Umbilical cord (tissue), 2 donors: Measurements from ENCODE around the gene RBM22. TPM values are rescaled to one million over a fixed set of nuclear protein-coding genes. Genes with fewer than 3 reads are reported as not detected.
A peak's percentile ranks its signal among the peaks of the same experiment; 100 is the strongest.

Experiments used
- DNase-seq: peaks from one replicate; pipeline ENCODE4 v3.0.0-alpha.2; 2015; ENCODE audit warnings: low spot score
- total RNA-seq: library from RNA; depleted of rRNA; stranded (reverse); fragments of >200 nt; gene quantifications from one replicate; pipeline ENCODE4 v1.2.3, GENCODE V29; 2014; ENCODE audit warnings: low replicate concordance; ENCODE audit not compliant: insufficient read depth

Gene RBM22
- total RNA-seq, 1 donor from 2014 or later: 13.2 TPM

DNA sequence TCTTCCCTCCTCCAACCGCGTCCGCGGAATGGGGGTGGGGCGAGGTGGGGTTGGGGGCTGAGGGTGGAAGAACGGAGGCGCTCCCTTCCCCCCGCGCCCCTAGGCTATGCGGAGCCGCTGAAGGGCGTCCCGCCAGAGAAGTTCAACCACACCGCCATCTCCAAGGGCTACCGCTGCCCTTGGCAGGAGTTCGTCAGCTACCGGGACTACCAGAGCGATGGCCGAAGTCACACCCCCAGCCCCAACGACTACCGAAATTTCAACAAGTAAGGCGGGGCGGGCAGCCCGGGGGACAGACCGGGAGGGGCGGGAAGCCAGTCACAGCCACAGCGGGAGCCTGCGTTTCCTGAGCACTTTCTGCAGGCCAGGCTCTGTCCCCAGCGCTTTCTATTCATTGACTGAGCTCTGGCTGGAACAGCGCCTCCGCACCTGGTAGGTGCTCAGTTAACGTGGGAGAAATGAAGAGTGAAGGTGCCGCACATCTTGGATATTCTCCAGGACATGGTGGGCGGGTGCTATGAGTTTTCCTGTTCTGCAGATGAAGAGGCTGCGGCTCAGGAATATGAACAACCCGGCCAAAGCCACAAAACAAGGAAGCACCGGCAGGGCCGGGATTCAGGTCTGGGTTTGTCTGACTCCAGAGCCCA lies 28.5 kb downstream of the RBM22 start:
- DNase-seq: peak; percentile 55

DNA sequence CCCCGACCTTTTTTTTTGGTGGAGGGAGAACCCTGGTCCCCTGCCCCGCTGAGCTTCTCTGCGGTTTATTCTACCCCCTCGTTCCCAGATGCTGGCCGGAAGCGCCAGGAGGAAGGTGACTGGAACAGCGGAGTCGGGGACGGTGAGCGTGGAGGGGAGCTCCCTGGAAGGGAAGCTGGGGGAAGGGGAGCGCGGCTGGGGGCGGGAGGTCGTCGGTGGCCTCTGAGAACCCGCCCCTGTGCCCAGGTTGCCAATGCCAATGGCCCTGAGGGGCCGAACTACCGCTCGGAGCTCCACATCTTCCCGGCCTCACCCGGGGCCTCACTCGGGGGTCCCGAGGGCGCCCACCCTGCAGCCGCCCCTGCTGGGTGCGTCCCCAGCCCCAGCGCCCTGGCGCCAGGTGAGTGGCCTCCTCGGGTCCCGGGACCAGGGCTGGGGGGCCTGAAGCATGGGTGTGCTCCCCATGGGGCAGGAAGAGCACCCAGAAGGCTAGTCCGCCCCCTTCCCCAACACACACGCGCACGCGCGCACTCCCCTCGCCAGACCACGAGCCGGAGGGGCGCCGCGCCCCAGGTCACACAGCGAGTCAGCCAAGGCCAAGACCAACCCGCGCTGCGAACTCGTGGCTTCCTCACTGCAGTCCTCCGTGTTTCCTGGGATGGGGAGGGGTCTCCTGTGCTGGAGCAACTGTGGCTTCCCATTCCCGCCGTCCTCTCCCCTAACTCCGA lies 29.2 kb downstream of the RBM22 start:
- no peak for DNase-seq

DNA sequence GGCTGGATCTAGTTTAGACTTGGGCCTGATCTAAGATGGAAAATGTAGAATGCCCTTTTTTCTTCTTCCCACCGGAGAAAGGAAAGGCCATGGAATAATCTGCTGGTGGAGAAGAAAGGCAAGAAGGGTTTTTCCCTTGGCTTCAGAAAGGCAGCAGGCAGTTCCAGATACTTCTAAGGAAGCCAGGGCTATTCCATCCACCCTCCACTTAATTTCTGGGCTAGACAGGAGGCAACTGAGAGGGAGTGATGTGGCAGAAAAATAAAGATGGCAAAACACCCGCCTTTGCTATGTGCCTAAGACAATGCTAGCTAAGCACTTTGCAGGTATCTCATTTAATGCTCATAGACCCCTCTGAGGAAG lies 29.9 kb downstream of the RBM22 start:
- DNase-seq: no peak

DNA sequence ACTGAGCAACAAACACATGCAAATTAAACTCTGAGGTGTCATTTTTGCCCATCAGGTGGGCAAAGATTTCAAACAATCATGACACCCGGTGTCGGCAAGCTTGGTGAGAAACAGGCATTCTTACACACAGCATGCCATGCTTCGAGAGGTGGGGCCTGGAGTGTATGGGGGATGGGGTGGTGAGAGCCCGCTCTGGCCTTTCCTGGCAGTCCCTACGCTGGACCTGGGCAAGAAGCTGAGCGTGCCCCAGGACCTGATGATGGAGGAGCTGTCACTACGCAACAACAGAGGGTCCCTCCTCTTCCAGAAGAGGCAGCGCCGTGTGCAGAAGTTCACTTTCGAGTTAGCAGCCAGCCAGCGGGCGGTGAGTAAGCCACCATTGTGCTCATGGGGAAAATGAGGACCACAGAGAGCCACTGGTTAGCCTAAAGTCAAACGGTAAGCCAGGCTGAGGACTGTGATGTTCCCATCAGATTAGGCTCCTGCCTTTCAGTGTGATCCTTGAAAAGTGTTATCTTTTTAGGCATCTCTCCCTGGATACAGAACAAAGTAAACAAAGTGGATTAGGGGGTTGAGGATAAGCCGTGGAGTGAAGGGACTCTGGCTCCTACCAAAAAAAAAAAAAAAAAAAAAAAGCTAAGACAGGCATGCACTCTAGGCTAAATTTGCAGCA lies 30.5 kb downstream of the RBM22 start:
- DNase-seq: no peak

DNA sequence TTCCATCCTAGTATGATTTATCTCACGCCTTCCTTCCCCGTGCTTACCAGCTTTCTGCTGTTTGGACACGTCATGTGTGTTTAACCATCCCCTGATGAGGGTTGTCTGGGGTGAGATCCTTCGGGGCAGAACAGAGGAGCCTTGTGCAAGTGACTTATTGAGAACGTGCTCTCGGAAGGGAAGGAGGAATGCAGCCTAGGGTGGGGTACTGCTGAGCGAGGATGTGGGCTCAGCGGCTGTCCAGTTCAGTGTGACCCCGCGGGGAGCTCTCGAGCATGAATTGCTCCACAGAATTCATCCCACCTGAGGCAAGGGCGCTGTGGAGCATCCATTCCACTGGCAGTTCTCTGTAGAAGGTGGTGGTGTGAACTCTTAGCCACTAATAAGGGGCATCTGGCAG lies 35.8 kb downstream of the RBM22 start:
- DNase-seq: no peak

DNA sequence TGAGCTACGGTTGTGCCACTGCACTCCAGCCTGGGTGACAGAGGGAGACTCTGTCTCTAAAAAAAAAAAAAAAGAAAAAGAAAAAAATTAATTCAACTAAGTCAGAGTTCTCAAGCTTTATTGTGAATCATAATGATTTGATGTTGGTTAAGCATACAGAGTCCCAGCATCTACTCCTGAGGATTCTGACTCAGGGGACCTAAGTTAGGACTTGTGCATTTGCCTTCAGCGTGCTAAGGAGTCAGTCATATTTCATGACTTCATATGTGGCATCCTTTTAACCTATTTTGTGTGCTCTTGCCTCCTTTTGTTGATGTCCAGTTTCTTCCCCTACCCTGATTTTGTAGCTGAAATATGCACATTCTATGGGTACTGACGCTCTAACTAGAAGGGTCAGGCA lies 36.9 kb downstream of the RBM22 start:
- no peak for DNase-seq

DNA sequence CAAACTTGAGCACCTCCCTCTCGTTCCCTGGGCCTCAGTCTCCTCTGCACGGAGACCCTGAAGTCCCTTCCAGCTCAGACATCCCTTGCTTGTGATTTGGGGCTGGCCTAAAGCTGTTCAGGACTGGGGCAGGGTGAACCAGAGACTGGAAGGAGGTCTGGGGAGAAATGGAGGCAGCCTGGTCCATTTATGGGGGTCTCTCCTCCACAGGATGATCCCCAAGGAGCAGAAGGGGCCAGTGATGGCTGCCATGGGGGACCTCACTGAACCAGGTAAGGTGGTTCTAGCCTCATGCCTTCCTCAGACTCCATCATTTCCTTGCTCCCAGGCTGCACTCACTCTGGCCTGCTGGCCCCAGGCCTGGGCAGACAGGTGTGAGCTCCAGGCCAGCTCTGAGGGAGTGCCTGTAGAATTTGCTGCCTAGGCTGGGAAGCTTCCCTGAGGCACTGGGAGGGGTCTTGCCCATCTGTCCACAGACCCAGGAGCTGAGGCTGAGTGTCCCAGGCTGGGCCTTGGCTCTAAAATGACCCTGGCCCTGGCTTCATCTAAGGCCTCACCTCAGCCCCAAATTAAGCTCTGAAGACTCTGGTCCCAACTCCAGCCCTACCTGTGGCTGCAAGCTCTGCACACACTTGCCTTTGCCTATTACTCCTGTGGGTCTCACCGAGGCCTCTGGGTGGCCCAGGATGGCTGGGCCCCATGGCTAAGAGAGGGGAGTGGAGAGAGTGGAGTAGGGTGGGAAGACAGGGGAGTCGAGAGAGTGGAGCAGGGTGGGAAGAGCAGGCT lies 37.9 kb downstream of the RBM22 start:
- DNase-seq: no peak

DNA sequence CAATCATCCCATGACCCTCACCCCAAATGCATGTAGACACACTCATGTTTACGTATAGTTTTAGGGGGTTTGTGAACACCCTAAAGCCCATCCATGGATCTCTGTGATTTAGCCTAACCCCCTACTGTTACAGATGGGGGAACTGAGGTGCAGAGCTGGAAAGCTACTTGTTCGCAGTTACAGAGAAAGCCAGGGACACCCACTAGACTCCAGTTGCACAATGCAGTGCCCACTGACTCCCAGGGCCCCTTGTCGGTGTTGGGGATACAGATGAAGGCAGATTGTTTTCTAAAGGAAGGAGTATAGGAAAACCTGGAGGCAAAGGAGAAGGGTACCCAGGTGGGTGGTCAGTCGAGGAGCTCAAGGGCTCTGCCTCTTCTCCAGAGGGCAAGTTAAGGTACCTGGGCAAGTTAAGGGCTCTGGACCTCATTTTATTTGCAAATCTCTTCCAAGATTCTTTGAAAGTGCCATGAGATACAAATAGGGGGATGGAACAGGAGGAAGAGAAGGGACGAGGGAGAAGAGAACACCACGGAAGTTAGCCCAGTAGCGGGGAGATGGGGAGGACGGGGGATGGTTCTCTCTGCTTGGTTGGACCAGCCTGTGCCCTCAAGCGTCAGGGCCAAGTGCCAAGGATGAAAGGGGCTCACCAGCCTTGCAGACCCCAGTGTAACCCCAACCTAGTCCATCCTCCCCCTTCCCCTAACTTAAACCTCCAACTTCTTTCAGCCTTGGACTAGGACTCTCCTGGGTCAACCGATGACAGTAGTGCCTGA lies 38.9 kb downstream of the RBM22 start:
- DNase-seq: no peak

DNA sequence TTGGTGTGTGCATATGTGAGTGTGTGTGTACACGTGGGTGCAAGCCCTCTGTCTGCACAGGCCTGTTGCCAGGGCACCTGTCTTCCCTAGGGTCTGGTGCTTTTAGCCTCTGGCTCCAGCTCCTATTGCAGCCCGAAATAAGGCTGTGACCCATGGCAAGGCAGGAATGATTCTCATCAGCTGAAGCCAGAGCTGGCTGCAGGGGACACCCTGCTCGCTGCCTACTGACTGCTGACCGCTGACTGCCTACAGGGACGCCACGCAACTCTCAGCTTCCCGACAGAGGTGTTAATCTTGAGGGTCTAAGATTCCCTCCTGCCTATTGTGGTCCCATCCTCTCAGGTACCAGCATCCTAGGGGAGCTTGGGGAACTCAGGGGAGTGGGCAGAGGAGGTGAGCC lies 39.8 kb downstream of the RBM22 start, which contains the start of gene MYOZ3:
Gene MYOZ3, plus strand, starts transcription at position 166 of the 400 bp plus-strand sequence. CDS start 1,691 bp downstream, outside the sequence.
- DNase-seq: no peak

DNA sequence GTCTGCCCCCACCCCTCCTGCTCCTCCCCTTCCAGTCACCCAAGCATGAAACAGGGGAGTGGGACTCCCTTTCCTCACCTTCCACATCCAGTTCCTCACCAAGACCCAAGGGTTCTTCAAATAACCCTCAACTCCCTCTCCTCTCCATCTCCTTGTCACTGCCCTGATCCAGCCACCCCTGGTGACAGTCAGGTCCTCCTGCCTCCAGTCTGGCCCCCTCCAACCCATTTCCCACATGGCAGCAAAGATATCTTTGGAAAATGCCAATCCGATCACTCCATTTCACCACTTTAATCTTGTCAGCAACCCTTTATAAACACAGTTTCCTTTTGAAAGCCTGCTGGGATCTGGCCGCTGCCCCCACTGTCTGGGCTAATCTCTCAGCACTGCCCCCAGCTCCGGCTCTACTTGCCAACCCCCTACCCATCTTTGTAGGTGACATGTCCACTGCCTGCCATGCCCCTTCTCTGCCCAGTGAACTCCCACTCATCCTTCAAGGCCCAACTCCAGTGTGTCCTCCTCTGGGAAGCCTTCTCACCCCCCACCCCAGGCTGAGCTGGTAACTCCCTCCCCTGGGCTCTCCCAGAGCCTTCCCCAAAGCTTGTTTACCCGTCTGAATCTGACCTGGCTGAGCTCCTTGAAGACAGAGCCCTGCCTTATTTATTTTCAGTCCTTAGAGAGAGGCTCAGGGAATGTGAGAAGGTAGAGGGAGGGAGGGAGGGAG lies 40.6 kb downstream of the RBM22 start:
- no peak for DNase-seq

DNA sequence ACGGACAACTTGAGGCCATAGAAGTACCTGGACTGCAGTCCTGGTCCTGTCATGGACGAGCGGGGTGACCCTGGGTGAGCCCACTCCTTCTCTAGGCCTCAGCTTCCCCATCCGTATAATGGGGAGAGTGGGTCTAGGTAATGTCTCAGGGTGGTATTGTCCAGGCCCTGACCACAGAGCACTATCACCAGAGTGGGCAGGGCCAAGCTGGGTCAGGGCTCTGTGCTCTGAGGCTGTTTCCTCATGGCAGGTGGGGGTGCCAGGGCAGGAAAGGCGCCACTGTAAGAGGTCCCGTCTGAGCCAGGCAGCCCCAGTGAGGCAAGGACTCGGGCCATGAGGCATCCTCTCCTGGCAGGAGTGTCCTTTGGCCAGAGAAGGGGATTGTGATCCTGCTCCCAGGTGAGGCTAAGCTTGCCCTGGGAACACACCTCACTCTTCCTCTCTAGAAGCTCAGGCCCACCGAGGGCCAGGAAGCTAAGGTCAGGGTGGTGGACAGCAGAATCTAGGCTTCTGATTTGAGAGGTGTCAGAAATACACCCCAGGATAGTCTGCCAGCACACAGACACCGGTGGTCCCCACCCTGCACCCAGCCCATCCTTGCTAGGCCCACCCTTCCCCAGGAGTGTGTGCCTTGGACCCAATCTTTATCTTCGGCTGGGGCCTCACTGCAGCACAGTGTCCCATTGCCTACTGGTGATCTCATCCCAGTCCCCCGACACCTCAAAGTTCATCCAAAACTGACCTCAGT lies 41.3 kb downstream of the RBM22 start:
- DNase-seq: no peak

DNA sequence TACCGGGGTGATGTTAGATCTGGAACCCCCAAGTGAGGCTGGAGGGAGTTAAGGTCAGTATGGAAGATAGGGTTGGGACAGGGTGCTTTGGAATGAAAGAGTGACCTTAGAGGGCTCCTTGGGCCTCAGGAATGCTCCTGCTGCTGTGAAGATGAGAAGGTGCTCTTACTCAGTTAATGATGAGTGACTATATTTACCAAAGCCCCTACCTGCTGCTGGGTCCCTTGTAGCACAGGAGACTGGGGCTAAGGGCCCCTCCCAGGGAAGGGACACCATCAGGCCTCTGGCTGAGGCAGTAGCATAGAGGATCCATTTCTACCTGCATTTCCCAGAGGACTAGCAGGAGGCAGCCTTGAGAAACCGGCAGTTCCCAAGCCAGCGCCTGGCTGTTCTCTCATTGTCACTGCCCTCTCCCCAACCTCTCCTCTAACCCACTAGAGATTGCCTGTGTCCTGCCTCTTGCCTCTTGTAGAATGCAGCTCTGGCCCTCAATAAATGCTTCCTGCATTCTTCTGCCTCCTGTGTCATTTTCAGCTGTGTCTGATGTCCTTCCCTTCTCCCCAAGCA lies 42.1 kb downstream of the RBM22 start:
- DNase-seq: no peak

DNA sequence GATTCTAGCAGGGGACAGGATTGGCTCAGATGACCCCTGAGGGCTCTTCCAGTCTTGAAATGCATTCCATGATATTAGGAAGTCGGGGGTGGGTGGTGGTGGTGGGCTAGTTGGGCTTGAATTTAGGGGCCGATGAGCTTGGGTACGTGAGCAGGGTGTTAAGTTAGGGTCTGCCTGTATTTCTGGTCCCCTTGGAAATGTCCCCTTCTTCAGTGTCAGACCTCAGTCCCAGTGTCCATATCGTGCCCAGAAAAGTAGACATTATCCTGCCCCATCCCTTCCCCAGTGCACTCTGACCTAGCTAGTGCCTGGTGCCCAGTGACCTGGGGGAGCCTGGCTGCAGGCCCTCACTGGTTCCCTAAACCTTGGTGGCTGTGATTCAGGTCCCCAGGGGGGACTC lies 42.7 kb downstream of the RBM22 start:
- no peak for DNase-seq

DNA sequence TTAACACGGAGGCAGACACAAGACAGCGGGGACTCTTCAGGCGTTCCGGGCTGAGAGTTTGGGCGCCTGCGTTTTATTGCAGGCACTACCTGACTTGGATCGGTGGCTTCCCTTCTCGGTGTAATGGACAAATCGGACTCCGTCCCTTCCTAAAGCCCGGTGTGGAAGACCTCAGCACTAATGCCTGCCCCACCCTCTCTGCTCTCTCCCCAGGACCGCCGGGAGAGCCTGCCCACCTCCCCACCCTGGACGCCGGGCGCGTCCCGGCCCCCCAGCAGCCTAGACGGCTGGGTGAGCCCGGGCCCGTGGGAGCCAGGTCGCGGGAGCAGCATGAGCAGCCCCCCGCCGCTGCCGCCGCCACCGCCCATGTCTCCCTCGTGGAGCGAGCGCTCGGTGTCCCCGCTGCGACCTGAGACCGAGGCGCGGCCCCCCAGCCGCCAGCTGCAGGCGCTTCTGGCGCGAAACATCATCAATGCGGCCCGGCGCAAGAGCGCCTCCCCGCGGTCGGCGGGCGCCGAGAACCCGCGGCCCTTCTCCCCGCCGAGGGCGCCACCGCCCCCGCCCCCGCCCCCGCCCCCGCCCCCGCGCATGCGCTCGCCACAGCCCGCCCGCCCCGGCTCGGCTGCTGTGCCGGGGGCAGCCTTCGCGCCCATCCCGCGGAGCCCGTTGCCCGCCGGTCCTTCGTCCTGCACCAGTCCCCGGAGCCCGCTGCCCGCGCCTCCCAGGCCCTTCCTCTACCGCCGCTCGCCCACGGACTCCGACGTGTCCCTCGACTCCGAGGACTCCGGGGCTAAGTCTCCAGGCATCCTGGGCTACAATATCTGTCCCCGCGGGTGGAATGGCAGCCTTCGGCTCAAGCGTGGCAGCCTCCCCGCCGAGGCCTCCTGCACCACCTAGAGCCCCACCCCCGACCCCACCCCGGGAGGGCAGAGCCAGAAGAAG lies 44.4 kb downstream of the RBM22 start:
- DNase-seq: peak; percentile 64

DNA sequence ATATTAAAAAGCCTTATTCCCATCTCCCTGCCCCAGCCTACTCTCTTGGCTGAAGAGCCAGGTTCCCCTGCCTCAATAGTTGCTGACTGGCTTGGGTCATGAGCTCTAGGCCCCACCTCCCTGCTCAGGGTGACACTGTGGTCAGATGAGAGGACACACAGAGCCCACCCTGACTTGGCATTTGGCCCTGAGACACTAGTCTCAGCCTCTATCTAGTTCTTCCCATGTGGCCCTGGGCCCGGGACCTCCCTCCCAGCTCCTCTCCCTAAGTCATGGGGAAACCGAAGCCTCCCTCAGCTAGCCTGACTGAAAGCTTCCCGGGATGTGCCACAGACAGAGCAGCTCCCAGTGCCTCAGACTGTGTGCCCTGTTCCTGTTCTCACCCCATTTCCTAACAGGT lies 45.6 kb downstream of the RBM22 start:
- no peak for DNase-seq

DNA sequence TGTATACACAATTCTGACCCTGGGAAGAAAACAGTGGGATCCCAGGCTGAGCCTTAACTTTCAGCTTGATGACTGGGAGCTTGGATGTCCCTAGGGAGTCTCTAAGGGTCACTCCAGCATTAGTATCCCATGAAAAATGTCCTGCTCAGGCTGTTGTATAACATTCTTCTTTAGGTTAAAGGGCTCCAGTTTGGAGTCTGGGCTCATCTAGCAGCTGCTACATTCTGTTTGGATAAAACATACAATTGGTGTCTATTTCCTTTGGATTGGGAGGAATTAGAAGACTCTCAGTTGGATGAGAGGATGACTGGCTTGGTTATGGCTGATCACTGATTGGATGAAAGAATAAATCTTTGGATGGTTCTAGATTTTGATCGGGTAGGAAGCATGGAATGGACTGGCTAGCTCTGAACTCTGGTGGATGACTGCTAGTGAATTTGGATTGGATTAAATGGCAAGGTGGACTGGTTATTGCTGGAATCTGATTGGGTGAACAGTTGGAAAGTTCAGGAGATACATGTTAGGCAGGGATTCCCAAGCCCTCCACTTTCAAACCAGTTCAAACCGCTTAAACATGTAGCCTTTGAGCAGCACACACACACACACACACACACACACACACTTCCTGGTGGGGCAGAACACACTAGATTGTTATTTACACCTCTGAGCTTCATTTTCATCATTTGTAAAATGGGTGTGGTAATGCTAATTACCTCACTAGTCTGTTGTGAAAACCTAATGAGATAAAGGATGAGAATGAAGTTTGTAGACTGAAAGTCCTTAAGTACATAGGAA lies 46.9 kb downstream of the RBM22 start:
- DNase-seq: no peak

DNA sequence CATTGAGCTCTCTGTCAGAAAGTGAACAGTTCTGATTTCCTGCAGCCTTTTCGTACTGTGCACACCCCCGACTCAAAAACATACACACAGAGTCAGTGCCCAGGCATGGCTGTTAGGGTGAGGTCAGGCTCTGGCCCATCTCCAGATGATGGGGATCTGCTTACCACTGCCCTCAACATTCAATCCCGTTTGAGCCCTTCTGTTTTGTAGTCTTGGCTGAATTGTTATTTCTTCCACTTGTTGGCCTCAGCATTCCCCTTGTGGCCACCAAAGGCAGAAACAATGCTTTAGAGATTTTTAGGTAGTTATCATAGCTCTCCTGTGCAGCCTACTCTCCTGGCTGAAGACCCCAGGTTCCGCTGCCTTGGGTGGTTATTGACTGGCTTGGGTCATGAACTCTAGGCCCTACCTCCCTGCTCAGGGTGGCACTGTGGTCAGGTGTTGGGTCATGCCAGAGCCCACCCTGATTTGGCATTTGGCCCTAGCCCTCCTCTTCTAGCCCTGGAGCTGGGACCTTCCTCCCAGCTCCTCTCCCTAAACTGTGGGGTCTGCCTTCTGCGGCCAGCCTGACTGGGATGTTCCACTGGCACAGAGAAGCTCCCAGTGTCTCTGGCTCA lies 47.6 kb downstream of the RBM22 start:
- DNase-seq: no peak
